Measurements from ENCODE around the gene STK31.
"Not testable (repeated sequence)": the region's sequence is repeated elsewhere in the genome, so short reads cannot be mapped to it uniquely, and the experiment has no call there.

Gene STK31

GRCh38 chr7:23710000-23710399 lies at the start of gene STK31:
TSS of gene STK31 (plus strand) at chr7:23710219. CDS start at chr7:23710286, 67 bp downstream.
- DNase-seq: no peak

GRCh38 chr7:23661385-23661784 lies 48.6 kb upstream of the STK31 start:
- no peak for DNase-seq

- no peak for DNase-seq
Measured at GRCh38 chr7:23662124-23662983, 47.7 kb upstream of the STK31 start.

GRCh38 chr7:23662984-23663313 lies 47.1 kb upstream of the STK31 start:
- no peak for DNase-seq

DNA sequence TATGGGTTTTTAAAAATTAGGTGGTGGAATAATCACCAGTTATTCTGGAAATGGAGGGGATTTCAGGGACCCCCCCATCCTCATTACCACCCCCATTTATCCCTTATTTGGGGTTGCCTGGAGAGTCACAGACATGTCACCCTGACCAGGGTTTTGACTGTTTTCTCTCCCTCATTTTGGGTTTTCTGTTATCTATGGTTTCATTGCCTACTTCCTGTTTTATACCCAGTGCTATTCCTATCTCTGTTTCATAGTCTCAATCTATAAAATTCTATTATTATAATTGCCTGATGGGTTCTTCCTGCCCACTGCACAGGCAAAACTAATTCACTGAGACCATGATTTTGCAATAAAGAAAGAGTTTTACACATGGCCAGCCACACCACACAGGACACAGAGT lies 45.9 kb upstream of the STK31 start:
- no peak for DNase-seq

- DNase-seq: no peak
Measured at GRCh38 chr7:23672033-23672432, 38.0 kb upstream of the STK31 start.

DNA sequence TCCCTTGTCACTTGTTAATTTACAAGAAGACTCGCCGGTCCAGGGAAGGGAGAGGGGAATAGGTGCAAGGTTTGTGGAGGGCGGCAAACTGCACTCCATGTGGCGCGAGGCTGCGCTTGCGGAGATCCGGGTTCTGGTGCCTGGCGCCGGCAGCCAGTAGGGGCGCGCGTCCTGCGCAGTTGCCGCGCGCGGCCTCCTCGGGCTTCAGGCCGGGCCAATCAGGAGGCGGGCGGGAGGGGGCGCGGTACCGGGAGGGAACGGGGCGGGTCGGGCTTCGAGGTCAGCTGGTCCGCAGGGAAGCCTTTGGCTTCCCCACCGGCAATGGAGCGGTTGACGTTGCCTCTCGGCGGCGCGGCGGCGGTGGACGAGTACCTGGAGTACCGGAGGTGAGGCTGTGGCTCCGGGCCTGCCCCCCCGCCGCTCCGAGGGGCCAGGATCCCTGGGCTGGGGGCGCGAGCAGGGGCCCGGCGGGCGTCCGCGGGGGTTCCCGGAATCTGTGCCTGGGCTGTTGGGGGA lies 30.1 kb upstream of the STK31 start, which contains the start of gene FAM221A:
TSS of gene FAM221A (plus strand) at position 302 of the 516 bp plus-strand sequence. CDS start at position 322, 20 bp downstream.
- peak; percentile 92 to 94 for DNase-seq

- peak; percentile 91 to 94 for DNase-seq
Measured at GRCh38 chr7:23680414-23681405, 29.3 kb upstream of the STK31 start.

GRCh38 chr7:23684041-23684440 lies 26.0 kb upstream of the STK31 start:
- DNase-seq: not testable (repeated sequence)

GRCh38 chr7:23685731-23686130 lies 24.3 kb upstream of the STK31 start:
- no peak for DNase-seq

- no peak for DNase-seq
Measured at GRCh38 chr7:23687011-23687410, 23.0 kb upstream of the STK31 start.

GRCh38 chr7:23689165-23689564 lies 20.9 kb upstream of the STK31 start:
- no peak for DNase-seq

- DNase-seq: no peak
Measured at GRCh38 chr7:23691320-23691719, 18.7 kb upstream of the STK31 start.

DNA sequence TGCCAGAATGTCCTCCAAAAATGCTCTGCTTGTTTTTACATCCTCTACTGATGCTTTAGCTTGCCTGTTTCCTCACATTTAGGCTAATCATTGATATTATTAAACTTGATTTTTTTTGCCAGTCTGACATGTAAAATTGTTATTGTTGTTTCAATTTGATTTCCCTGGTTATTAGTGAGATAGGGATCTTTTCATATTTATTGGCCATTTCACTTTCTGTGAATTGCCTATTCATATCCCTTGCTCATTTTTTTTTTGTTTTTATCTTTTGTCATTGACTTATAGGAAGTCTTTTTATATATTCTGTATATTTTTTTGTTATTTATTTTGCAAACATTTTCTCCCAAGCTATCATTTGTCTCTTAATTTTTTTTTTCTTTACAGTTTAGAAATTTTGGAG lies 16.8 kb upstream of the STK31 start:
- no peak for DNase-seq

- peak; percentile 20 to 22 for DNase-seq
Measured at GRCh38 chr7:23696916-23697441, 13.0 kb upstream of the STK31 start.

- DNase-seq: no peak
Measured at GRCh38 chr7:23698822-23699221, 11.2 kb upstream of the STK31 start.

DNA sequence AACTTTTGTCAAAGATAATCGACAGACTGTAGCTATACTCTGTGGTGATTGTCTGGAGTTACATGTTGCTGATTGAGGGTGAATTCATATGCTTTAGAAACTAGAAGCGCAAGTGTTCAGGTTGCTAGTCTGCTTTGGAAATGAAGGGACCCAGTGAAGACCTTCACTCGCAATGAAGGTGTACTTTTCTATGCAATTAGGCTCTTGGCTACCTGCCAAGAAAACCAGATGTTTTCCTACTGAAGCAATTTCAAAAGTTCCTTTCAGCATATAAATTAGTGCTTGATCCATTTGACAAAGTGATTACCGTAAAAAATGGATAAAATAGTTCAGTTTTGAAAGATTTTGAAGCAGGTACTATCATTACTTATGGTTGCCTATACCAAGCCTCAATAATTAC lies 10.0 kb upstream of the STK31 start:
- DNase-seq: peak in 1 of 2 experiments; percentile 9

DNA sequence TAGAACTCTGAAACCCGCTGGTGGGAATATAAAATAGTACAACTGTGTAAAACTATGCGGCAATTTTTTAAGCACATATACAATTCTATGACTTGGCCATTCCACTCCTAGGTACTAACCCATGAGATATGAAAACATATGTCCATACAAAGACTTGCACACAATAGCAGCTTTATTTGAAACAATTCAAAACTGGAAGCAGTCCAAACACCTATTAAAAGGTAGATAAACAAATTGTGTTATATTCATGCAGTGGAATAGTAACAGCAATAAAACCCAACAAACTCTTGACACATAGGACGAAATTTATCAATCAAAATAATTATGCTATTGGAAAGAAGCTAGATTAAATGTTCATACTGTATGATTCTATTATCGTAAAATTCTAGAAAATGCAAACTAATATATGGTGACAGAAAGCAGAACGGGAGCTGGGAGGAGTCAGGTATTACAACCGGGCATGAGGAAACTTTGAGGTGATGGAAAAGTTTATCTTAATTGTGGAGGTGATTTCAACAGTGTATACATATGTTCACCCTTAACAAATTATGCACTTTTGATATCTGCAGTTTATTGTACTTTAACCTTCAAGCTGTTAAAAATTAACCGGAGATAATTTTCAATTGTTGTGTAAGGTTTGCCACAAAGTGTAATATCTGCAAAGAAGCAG lies 803 bp upstream of the STK31 start:
- DNase-seq: no peak

- DNase-seq: peak; percentile 57 to 70
Measured at GRCh38 chr7:23712368-23713284, 2.6 kb downstream of the STK31 start.

- no peak for DNase-seq
Measured at GRCh38 chr7:23713285-23714149, 3.5 kb downstream of the STK31 start.

DNA sequence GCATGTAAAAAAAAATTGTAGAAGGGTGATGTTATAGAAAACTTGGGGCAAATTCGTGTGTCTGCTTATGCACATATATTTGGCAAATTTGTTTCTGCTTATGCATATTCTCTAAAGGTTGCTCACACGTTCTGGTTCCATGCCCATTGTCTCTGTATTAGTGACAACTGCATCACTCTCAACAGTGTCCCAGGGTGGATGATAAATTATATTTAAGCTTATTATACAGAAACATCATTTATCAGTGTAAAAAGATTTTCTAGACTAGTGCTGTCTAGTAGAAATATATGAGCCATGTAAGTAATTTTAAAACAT lies 4.1 kb downstream of the STK31 start:
- no peak for DNase-seq

Measured in NCI-H2081 (cell line).